OCI-LY1 (cell line): Measurements from ENCODE around the gene SIGLEC1.
A peak's percentile ranks its signal among the peaks of the same experiment; 100 is the strongest.

Experiments used
- H2AFZ ChIP-seq: fragments of 200-600 bp; sonication (generic), shearing (Covaris generic); 2 replicates; pipeline ENCODE4 v1.6.0; 2014; ENCODE audit warnings: antibody characterized with exemption, mild to moderate bottlenecking, low read length
- H3F3A ChIP-seq: fragments of 200-600 bp; sonication (generic), shearing (Covaris generic); 2 replicates; pipeline ENCODE4 v1.6.0; 2014; ENCODE audit warnings: mild to moderate bottlenecking, antibody characterized with exemption, low read length, moderate library complexity; ENCODE audit not compliant: insufficient read depth
- H3K27ac ChIP-seq: fragments of 200-600 bp; sonication (generic); 2 replicates; pipeline ENCODE4 v1.5.1; 2014; ENCODE audit warnings: low read length, mixed run types, mild to moderate bottlenecking, low read depth; ENCODE audit not compliant: poor library complexity, severe bottlenecking
- H3K27me3 ChIP-seq: fragments of 200-600 bp; sonication (generic); 2 replicates; pipeline ENCODE4 v1.6.0; 2014; ENCODE audit warnings: antibody characterized with exemption, mild to moderate bottlenecking, low read length, moderate library complexity; ENCODE audit not compliant: insufficient read depth
- H3K36me3 ChIP-seq: fragments of 200-600 bp; sonication (generic); 2 replicates; pipeline ENCODE4 v1.6.1; 2014; ENCODE audit warnings: mild to moderate bottlenecking, antibody characterized with exemption, low read length, moderate library complexity, mixed read lengths; ENCODE audit not compliant: insufficient read depth
- H3K4me1 ChIP-seq: fragments of 200-600 bp; sonication (generic); 2 replicates; pipeline ENCODE4 v1.5.1; 2014; ENCODE audit warnings: mild to moderate bottlenecking, low read length, moderate library complexity; ENCODE audit not compliant: insufficient read depth, severe bottlenecking
- H3K4me2 ChIP-seq: fragments of 200-600 bp; sonication (generic), shearing (Covaris generic); 2 replicates; pipeline ENCODE4 v1.6.1; 2014; ENCODE audit warnings: low read length
- H3K4me3 ChIP-seq: fragments of 200-600 bp; sonication (generic); 2 replicates; pipeline ENCODE4 v1.5.1; 2014; ENCODE audit warnings: low read length, low read depth, mild to moderate bottlenecking, mixed read lengths; ENCODE audit not compliant: poor library complexity, severe bottlenecking
- H3K79me2 ChIP-seq: fragments of 200-600 bp; shearing (Covaris generic); 2 replicates; pipeline ENCODE4 v1.6.1; 2016; ENCODE audit warnings: mixed run types, low read length, mixed read lengths; ENCODE audit not compliant: insufficient read depth
- H3K9ac ChIP-seq: fragments of 200-600 bp; sonication (generic), shearing (Covaris generic); 2 replicates; pipeline ENCODE4 v1.6.1; 2014; ENCODE audit warnings: mild to moderate bottlenecking, low read length, mixed read lengths
- H3K9me2 ChIP-seq: fragments of 200-600 bp; sonication (generic), shearing (Covaris generic); 2 replicates; pipeline ENCODE4 v1.6.1; 2014; ENCODE audit warnings: low read depth, mild to moderate bottlenecking, low read length, mixed read lengths
- H3K9me3 ChIP-seq: fragments of 200-600 bp; shearing (Covaris generic); 2 replicates; pipeline ENCODE4 v1.6.1; 2014; ENCODE audit warnings: low read length, mixed read lengths
- H4K20me1 ChIP-seq: fragments of 200-600 bp; sonication (generic), shearing (Covaris generic); 2 replicates; pipeline ENCODE4 v1.6.0; 2016; ENCODE audit warnings: mild to moderate bottlenecking, low read length; ENCODE audit not compliant: insufficient read depth
- CTCF ChIP-seq: fragments of 200-600 bp; sonication (generic), shearing (Covaris generic); IDR thresholded peaks from 2 replicates; pipeline ENCODE4 v1.5.1; 2017; ENCODE audit warnings: mild to moderate bottlenecking, antibody characterized with exemption, low read length, moderate library complexity, mixed read lengths
- EZH2 ChIP-seq: fragments of 200-600 bp; sonication (generic), shearing (Covaris generic); IDR thresholded peaks from 2 replicates; pipeline ENCODE4 v1.8.0; 2017; ENCODE audit warnings: borderline replicate concordance, mixed run types, mild to moderate bottlenecking, antibody characterized with exemption, low read length, moderate library complexity, mixed read lengths

SIGLEC1 gene

GRCh38 chr20:3753501-3754275 is 41.3 kb upstream of the SIGLEC1 start:
- H3K9ac ChIP-seq: no peak overlapping the region
- no peaks in the 10 kb centered on the region for H3K9me2 ChIP-seq
- H3F3A ChIP-seq: no peaks in the 10 kb centered on the region
- H3K27me3 ChIP-seq: no peaks in the 10 kb centered on the region
- no peaks in the 10 kb centered on the region for H3K4me1 ChIP-seq
- TF ChIP-seq CTCF (no peak), EZH2 (no peak)
- no peak overlapping the region for H2AFZ ChIP-seq
- peaks cover 17% of the 10 kb centered on the region for H3K36me3 ChIP-seq
- H3K9me3 ChIP-seq: no peaks in the 10 kb centered on the region
- no peak overlapping the region for H3K27ac ChIP-seq
- no peaks in the 10 kb centered on the region for H4K20me1 ChIP-seq
- no peak overlapping the region for H3K4me3 ChIP-seq
- no peaks in the 10 kb centered on the region for H3K79me2 ChIP-seq
- no peak overlapping the region for H3K4me2 ChIP-seq

DNA sequence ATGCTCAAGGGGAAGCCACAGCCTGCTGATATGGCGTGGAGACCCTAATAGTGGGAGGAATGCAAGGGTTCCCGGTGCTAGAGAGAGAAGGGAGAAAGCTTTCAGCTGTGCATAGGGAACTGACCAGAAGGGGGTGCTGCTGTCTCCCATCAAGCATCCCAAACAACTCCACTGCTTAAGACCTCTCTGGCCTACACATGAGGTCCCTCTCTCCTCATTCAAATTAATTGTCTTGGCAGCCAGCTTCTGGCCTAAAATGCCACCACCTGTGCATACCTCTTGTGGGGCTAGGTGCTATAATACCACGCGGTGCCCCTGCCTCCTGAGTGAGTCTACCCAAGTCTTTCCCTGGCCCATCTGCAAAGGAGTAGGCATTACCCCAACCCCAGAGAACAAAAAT is 40.7 kb upstream of the SIGLEC1 start:
- Histone ChIP-seq H3K9me2 (no peaks in the 10 kb centered on the region), H3K4me3 (no peak overlapping the region), H3K9me3 (no peaks in the 10 kb centered on the region), H3K9ac (no peak overlapping the region), H2AFZ (no peak overlapping the region), H3K79me2 (no peaks in the 10 kb centered on the region), H3K4me1 (no peaks in the 10 kb centered on the region), H3K4me2 (no peak overlapping the region), H3K36me3 (peaks cover 13% of the 10 kb centered on the region), H3K27me3 (no peaks in the 10 kb centered on the region), H3F3A (no peaks in the 10 kb centered on the region), H4K20me1 (no peaks in the 10 kb centered on the region), H3K27ac (no peak overlapping the region)
- TF ChIP-seq EZH2 (no peak), CTCF (peak; percentile 74)

DNA sequence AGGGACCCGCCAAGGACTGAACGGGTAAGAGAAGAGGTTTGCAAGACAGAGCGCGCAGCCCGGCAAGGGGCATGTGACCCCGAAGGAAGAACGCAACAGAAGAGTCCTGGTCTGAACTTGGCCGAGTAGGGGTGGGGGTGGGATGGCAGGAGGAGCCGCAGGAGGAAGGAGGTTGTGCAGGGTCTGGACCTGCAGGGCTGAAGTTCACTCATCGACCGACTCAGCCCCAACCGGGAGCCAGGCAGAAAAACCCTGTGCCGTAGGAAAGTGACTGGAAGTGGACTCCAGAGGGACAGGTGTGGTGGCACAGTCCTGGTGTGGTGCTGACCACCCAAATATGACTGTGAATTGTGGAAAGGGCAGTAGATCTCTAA is 40.0 kb upstream of the SIGLEC1 start:
- Histone ChIP-seq H3K9me3 (no peaks in the 10 kb centered on the region), H2AFZ (no peak overlapping the region), H3K4me3 (no peak overlapping the region), H3K9me2 (no peaks in the 10 kb centered on the region), H3F3A (no peaks in the 10 kb centered on the region), H3K9ac (no peak overlapping the region), H3K79me2 (no peaks in the 10 kb centered on the region), H3K27ac (no peak overlapping the region), H3K36me3 (peaks cover 8% of the 10 kb centered on the region), H3K27me3 (no peaks in the 10 kb centered on the region), H3K4me1 (no peaks in the 10 kb centered on the region), H4K20me1 (no peaks in the 10 kb centered on the region), H3K4me2 (no peak overlapping the region)
- TF ChIP-seq CTCF: no peak
- TF ChIP-seq EZH2: no peak
